Stimulated activated CD4-positive, alpha-beta T cell treated with anti-CD3 and anti-CD28 coated beads, Interleukin-12 subunit alpha, Interleukin-12 subunit beta, amount 100 ng/mL, for 4 hours (primary cell): Measurements from ENCODE around the gene DUOXA1.

Experiments used
- DNase-seq: peaks from one replicate; pipeline ENCODE4 v3.0.0-alpha.2; 2020

The DUOXA1 gene

GRCh38 chr15:45129651-45130129, at the start of gene DUOXA1, which contains the start of gene DUOX1:
Gene DUOXA1, minus strand, starts transcription at chr15:45129879. Its CDS starts 6,865 bp downstream, at chr15:45123014.
Gene DUOX1, plus strand, starts transcription at chr15:45129994. Its CDS starts 1,973 bp downstream, at chr15:45131967.
- peak; percentile 32 for DNase-seq

DNA sequence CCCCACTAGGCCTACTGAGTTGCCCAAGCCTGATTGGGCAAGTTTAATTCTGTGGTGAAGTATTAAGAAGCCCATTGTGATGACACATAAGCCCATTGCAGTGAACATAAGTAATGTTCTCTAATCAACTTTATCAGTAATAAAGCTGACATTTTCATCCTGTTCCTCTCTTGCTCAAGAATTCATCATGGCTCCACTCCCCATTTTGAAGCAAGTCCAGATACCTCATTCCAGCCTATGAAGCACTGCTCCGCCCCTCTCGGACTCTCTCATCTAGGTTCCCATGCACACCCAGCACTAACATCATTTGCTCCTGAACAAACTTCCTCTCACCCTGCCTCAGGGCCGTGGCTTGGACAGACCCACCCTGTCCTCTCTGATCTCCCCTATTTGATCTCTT, 47.6 kb upstream of the DUOXA1 start:
- no peak for DNase-seq

DNA sequence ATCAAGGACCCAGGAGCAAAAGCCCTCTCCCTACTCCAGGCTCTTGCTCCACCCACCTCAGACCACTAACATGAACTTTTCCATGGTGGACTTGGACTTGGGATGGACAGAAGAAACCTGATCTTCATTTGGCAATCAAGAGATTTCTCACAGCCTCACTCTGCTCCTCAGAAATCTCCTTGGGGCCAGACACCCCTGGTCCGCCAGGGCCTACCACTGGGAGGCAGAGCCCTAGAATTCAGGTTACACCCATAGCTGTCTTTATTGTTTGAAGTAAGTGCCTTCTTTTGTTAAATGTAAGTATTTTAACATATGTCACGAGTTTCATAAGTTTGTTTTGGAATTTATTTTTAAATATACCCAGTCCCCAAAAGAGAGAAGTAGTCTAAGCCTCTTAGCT, 44.9 kb upstream of the DUOXA1 start:
- no peak for DNase-seq

GRCh38 chr15:45174069-45174468, 44.4 kb upstream of the DUOXA1 start:
- DNase-seq: no peak

DNA sequence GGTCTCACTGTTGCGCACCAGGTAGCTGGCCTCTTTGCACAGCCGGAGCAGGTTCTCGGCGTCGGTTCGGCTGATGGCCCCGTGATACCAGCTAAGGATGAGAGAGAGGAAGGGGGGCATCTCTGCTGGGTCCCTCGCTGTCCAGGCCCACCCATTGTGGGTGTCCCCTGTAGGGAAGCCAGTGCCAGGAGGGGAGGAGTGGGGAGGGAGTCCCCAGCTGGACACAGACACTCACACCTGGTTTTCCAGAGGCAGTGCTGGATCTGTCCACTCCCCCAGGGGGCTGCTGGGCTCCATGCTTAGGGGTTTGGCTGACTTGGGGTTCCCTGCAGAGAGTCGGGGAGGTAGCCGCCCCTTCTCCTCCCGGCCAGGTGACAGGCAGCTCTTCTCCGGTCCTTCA, 42.2 kb upstream of the DUOXA1 start:
- DNase-seq: no peak

GRCh38 chr15:45169608-45170480, 40.2 kb upstream of the DUOXA1 start:
- no peak for DNase-seq

DNA sequence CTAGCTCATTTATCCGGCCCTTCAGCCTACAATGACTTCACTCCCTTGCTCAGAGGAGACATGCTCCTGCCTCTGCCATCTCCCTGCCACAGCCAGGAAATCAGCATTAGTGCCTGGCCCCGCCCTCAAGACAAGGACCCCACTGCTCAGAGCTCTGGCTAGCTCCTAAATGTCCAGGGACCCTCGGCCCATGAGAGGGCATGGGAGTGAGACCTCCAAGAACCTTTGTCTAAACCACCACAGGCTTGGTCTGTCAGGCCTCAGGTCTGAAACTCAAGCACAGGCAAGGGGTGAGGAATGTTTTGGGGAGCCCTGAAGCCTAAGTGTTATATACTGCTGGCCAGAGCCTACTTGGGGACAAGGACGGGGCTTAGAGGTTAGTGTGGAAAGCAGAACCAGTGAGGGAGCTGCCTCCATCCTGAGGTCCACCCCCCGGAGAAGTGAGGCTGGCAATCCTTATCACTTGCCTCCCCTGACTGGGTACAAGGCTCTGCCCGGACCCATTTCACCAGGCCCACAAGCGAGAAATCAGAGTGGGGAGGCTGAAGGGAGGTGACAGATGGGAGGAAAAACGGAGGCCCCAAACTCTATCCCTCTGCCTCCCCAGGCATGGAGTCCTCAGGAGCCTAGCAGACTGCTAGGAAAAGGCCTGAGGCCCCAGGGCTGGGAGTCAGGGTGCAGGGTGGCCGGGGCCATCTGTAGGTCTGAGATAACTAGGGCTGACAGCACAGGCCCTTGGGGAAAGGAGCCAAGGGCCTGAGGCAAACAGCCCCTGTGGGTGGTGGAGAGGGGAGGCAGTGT, 39.3 kb upstream of the DUOXA1 start:
- DNase-seq: no peak

- DNase-seq: no peak
Observed at GRCh38 chr15:45168286-45168685, 38.6 kb upstream of the DUOXA1 start.

DNA sequence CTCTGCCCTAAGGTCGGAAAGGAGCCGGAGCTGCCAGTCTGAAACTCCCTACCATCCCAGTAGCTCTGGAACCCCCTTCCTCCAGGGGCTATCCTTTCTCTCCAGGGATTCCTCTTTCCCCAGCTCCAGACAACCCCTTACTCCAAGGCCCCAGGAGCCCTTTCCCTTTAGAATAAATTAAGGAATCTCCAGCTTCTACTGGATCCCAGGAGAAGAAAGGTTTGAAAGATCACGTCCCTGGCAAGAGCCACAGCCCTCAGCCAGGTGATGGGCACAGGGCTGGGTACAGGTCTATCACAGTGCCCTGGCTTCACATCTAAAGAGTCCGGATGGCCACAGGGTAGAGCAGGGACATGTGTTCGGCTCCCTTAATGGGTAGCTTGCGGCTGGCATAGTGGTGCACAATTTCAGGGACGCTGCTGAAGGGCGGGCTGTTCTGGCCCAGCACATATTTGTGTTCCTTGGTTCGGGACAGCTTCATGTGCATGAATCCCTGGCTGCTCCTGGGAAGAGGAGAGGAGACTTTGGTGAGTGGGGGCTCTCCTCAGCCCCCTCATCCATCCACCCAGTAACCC, 38.0 kb upstream of the DUOXA1 start:
- DNase-seq: no peak

DNA sequence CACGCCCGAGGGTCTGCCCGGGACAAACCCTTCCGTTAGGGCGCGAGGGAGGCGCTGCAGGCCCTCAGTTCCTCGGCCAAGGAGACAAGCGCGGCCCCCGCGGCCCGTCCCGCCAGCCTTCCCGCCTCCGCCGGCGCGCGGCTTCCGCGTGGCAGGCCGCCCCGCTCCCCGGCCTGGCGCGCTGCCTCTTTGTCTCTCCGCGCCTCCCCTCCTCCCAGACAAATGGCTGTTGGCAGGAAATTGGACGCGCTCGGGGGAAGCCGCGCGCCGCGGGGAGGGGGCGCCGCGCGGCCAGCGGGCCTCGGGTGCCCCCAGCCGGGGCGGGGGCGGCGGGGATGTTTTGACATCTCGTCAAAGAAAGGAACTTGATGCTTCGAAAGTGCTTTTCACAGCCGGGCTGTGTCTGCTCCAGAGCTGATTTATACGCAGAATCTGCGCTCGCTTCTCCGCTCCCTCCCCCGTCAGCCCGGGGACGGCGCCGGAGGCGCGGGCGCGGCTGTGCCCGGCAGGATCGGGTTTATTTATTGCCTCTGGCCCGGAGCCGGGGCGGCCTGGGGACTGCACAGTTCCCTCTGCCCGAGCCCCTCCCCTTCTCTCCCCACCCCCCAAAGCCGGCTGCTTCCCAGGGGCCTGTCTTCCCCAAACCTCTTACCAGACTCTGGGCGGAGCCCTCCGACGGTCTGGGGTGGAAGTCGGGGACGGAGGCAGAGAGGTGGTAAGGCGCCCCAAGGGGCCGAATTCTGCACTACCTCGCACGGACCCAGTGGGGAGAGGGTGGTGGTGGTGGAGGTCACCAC, 37.4 kb upstream of the DUOXA1 start:
- DNase-seq: peak; percentile 75

GRCh38 chr15:45165536-45165935, 35.9 kb upstream of the DUOXA1 start:
- no peak for DNase-seq

- no peak for DNase-seq
Observed at GRCh38 chr15:45164914-45165313, 35.2 kb upstream of the DUOXA1 start.

- DNase-seq: no peak
Observed at GRCh38 chr15:45163508-45163856, 33.8 kb upstream of the DUOXA1 start.

DNA sequence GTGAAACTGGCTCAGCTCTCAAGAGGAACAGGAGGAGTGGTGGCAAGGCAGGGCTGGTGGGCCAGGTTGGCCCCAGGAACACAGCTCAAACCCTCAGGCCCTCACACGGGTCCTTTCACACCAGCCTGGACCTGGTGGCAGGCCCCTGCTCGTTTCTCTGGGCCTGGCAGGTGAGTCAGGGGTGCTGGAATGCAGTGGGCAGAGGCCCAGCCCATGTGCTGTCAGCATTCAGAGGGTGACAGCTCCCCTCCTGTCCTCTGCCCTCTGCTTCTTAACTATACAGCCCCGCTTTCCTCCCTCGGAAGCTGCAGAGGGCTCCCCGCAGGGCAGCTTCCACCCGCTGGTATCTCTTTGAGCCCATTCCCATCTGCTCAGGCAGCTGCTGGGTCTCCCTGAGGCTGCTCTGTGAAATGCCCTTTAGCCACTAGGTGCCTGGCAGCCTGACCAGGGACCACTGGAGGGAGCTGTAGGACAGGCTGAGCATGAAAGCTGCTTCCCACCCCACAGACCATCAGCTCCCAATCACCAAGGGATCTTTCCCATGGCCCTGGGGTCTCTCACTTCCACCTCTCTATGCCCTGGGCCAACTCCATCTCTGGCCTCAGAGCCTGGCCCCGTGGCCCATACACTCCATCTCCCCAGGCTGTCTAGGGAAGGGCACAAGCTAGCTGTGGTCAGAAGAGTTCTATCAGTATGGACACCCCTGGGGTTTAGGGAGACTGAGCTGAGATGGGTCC, 33.3 kb upstream of the DUOXA1 start:
- DNase-seq: peak; percentile 58

- no peak for DNase-seq
Observed at GRCh38 chr15:45161666-45162065, 32.0 kb upstream of the DUOXA1 start.

- DNase-seq: no peak
Observed at GRCh38 chr15:45157974-45158373, 28.3 kb upstream of the DUOXA1 start.

GRCh38 chr15:45156744-45157455, 27.2 kb upstream of the DUOXA1 start:
- no peak for DNase-seq

- DNase-seq: no peak
Observed at GRCh38 chr15:45155739-45156138, 26.1 kb upstream of the DUOXA1 start.

DNA sequence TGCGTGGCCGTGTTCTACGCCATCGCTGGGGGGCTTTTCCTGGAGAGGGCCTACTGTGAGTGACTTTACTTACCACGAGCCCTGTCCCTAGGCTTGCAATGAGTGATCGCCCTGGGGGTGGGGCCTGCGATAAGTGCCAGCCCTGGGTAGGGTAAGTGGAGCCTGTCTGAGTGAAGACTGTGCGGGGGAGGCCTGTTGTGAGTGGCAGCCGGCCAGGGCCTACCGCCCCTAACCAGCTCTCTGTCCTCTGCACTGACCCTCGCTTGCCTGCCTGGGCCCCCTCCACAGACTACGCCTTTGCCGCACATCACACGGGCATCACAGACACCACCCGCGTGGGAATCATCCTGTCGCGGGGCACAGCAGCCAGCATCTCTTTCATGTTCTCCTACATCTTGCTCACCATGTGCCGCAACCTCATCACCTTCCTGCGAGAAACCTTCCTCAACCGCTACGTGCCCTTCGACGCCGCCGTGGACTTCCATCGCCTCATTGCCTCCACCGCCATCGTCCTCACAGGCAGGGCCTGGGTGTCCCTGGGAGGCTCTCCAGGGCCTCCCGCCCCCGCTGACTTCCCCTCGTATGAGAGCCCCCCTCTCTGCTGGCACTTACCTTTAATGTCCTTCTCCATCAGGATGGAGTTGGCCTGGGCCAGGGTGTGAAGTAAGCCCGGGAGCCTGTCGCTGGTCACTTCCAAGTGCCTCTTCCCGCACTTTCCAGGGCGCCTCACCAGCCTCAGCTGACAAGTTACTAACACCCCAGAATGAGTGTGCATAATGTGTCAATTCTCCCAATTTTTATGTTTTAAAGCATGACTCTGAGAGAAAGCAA, 22.5 kb upstream of the DUOXA1 start:
- DNase-seq: no peak

DNA sequence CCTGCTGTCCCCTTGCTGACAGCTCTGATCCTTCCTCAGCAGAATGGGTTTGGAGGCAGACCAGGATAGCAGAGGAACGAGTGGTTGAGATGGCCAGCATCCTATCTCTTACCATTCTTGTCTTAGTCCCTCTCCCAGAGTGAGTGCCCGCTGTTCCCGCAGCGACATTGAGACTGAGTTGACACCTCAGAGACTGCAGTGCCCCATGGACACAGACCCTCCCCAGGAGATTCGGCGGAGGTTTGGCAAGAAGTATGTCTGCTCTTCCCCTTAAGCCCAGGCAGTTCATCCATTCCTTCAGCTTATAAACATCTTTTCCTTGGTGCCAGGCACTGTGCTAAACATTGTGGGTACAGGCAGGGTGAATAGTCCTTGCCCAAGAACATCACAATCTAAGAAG, 21.3 kb upstream of the DUOXA1 start:
- DNase-seq: no peak
